Endometrial microvascular endothelial cells (primary cell): Measurements from ENCODE around the gene CYTH3. TPM values are rescaled to one million over a fixed set of nuclear protein-coding genes. Genes with fewer than 3 reads are reported as not detected.

ENCODE experiments used
- in situ Hi-C: cut with HindIII; loops from 2 replicates; pipeline ENCODE4 v1.10.0; 2017; ENCODE audit warnings: low sequenced_read_pairs, low pct_unique_long_range_greater_than_20kb; ENCODE audit errors: inconsistent ontology term
- total RNA-seq: library from RNA; depleted of rRNA; stranded (reverse); fragments of >200 nt; gene quantifications from one replicate; pipeline ENCODE4 v1.2.3, GENCODE V29; 2015; ENCODE audit errors: inconsistent ontology term

Gene CYTH3
- total RNA-seq, 1 donor from 2014 or later: 8.9 TPM

GRCh38 chr7:6262221-6262620 lies 10.2 kb downstream of the CYTH3 start:
- in situ Hi-C loops: loop anchor here (10.0 kb wide), 2 partner anchors 53 to 77 kb away; no protein-coding TSS in a partner anchor

GRCh38 chr7:6261699-6262098 lies 10.7 kb downstream of the CYTH3 start:
- in situ Hi-C loops: loop anchor here (10.0 kb wide), 2 partner anchors 53 to 77 kb away; no protein-coding TSS in a partner anchor

- in situ Hi-C loops: loop anchor here (10.0 kb wide), 2 partner anchors 54 to 76 kb away; no protein-coding TSS in a partner anchor
These were observed 11.9 kb downstream of the CYTH3 start for GRCh38 chr7:6260291-6261187.

GRCh38 chr7:6259257-6259656 lies 13.2 kb downstream of the CYTH3 start:
- in situ Hi-C loops: no loop called here

GRCh38 chr7:6258440-6259182 lies 13.8 kb downstream of the CYTH3 start:
- in situ Hi-C loops: no loop called here

- in situ Hi-C loops: no loop called here
These were observed 14.7 kb downstream of the CYTH3 start for GRCh38 chr7:6257675-6258074.

- in situ Hi-C loops: no loop called here
These were observed 15.5 kb downstream of the CYTH3 start for GRCh38 chr7:6256677-6257535.

GRCh38 chr7:6256109-6256483 lies 16.3 kb downstream of the CYTH3 start:
- in situ Hi-C loops: no loop called here

- in situ Hi-C loops: no loop called here
These were observed 17.6 kb downstream of the CYTH3 start for GRCh38 chr7:6254866-6255265.

GRCh38 chr7:6252748-6253147 lies 19.7 kb downstream of the CYTH3 start:
- in situ Hi-C loops: no loop called here

- in situ Hi-C loops: no loop called here
These were observed 20.1 kb downstream of the CYTH3 start for GRCh38 chr7:6252341-6252746.

GRCh38 chr7:6251653-6252052 lies 20.8 kb downstream of the CYTH3 start:
- in situ Hi-C loops: no loop called here

- in situ Hi-C loops: no loop called here
These were observed 22.0 kb downstream of the CYTH3 start for GRCh38 chr7:6250364-6250833.

GRCh38 chr7:6249043-6249442 lies 23.4 kb downstream of the CYTH3 start:
- in situ Hi-C loops: no loop called here

GRCh38 chr7:6248581-6248980 lies 23.8 kb downstream of the CYTH3 start:
- in situ Hi-C loops: no loop called here

- in situ Hi-C loops: no loop called here
These were observed 26.0 kb downstream of the CYTH3 start for GRCh38 chr7:6246251-6246917.

- in situ Hi-C loops: no loop called here
These were observed 28.4 kb downstream of the CYTH3 start for GRCh38 chr7:6244021-6244420.

- in situ Hi-C loops: no loop called here
These were observed 29.3 kb downstream of the CYTH3 start for GRCh38 chr7:6243168-6243567.
